CD14-positive monocyte (primary cell): ENCODE results near the gene TRIM43B. TPM values are rescaled to one million over a fixed set of nuclear protein-coding genes. Genes with fewer than 3 reads are reported as not detected.
A peak's percentile ranks its signal among the peaks of the same experiment; 100 is the strongest.

Experiments
- DNase-seq, 3 donors: peaks; one replicate each; pipeline ENCODE4 v3.0.0-alpha.2; 2011 to 2022
- H2AFZ ChIP-seq: 2 replicates; pipeline ENCODE4 v1.6.0; 2012; ENCODE audit warnings: mild to moderate bottlenecking, low read depth, low read length, inconsistent platforms; ENCODE audit not compliant: insufficient read depth, poor library complexity, severe bottlenecking
- H3K27ac ChIP-seq, 2 donors: 1 replicate in 1 of 2; 2 replicates in 1 of 2; pipeline ENCODE4 v1.5.1; 2012 to 2013; ENCODE audit warnings: low read length in 2 of 2, control low read depth in 1 of 2, inconsistent platforms in 1 of 2, low read depth in 1 of 2, mild to moderate bottlenecking in 1 of 2
- H3K27me3 ChIP-seq, 2 donors: one replicate each; pipeline versions ENCODE4 v1.6.0 to v1.6.1; 2011 to 2013; ENCODE audit warnings: low read length in 2 of 2; ENCODE audit not compliant: control insufficient read depth in 2 of 2, insufficient read depth in 2 of 2
- H3K36me3 ChIP-seq, 2 donors: replicated peaks in 1 of 2; 1 replicate in 1 of 2; 2 replicates in 1 of 2; pipeline versions ENCODE4 v1.5.1 to v1.6.1; 2012 to 2013; ENCODE audit warnings: low read length in 2 of 2, control low read depth in 1 of 2, inconsistent platforms in 1 of 2, mild to moderate bottlenecking in 1 of 2; ENCODE audit not compliant: insufficient read depth in 2 of 2, control insufficient read depth in 1 of 2
- H3K4me1 ChIP-seq, 2 donors: 1 replicate in 1 of 2; 2 replicates in 1 of 2; pipeline versions ENCODE4 v1.5.1 to v1.6.1; 2012 to 2013; ENCODE audit warnings: low read length in 2 of 2, control low read depth in 1 of 2, inconsistent platforms in 1 of 2, mild to moderate bottlenecking in 1 of 2, moderate library complexity in 1 of 2; ENCODE audit not compliant: insufficient read depth in 2 of 2, control insufficient read depth in 1 of 2
- H3K4me2 ChIP-seq: replicated peaks from 2 replicates; pipeline ENCODE3; 2012; ENCODE audit warnings: low read length, moderate library complexity, mild to moderate bottlenecking; ENCODE audit not compliant: poor library complexity, severe bottlenecking; ENCODE audit errors: extremely low read depth
- H3K4me3 ChIP-seq, 3 experiments: fragments of 200-600 bp in 1 of 3; sonication (generic) in 1 of 3; replicated peaks in 1 of 3; 1 replicate in 2 of 3; 2 replicates in 1 of 3; pipeline ENCODE4 v1.5.1; 2011 to 2013; ENCODE audit warnings: low read length in 3 of 3, mild to moderate bottlenecking in 3 of 3, control low read depth in 2 of 3, low read depth in 2 of 3, inconsistent platforms in 1 of 3, moderate library complexity in 1 of 3
- H3K79me2 ChIP-seq: 2 replicates; pipeline ENCODE4 v1.6.0; 2012; ENCODE audit warnings: mild to moderate bottlenecking, control low read depth, inconsistent platforms, low read length, moderate library complexity; ENCODE audit not compliant: insufficient read depth
- H3K9ac ChIP-seq: 2 replicates; pipeline ENCODE4 v1.6.0; 2017; ENCODE audit warnings: low read length, mild to moderate bottlenecking; ENCODE audit not compliant: insufficient read depth, poor library complexity, severe bottlenecking
- H3K9me3 ChIP-seq, 2 donors: replicated peaks in 1 of 2; 1 replicate in 1 of 2; 2 replicates in 1 of 2; pipeline versions ENCODE4 v1.5.1 to v1.6.1; 2012 to 2013; ENCODE audit warnings: low read length in 2 of 2, control low read depth in 1 of 2; ENCODE audit not compliant: control insufficient read depth in 1 of 2, insufficient read depth in 1 of 2
- H4K20me1 ChIP-seq: 2 replicates; pipeline ENCODE4 v1.6.0; 2012; ENCODE audit warnings: mild to moderate bottlenecking, low read length, control low read depth, moderate library complexity; ENCODE audit not compliant: insufficient read depth
- H3K27ac Mint-ChIP-seq, 7 donors: one replicate each; pipeline ENCODE4 v1.8.0; 2020; ENCODE audit warnings: mild to moderate bottlenecking in 7 of 7, mixed read lengths in 7 of 7, moderate library complexity in 6 of 7, inconsistent platforms in 2 of 7
- H3K27me3 Mint-ChIP-seq, 3 donors: one replicate each; pipeline ENCODE4 v1.8.0; 2021 to 2022; ENCODE audit warnings: low read depth in 3 of 3, mild to moderate bottlenecking in 3 of 3, mixed read lengths in 3 of 3, moderate library complexity in 3 of 3, inconsistent platforms in 1 of 3
- H3K36me3 Mint-ChIP-seq, 2 donors: one replicate each; pipeline ENCODE4 v1.8.0; 2020; ENCODE audit warnings: mixed read lengths in 2 of 2, inconsistent platforms in 1 of 2, mild to moderate bottlenecking in 1 of 2
- H3K4me1 Mint-ChIP-seq: one replicate; pipeline ENCODE4 v1.8.0; 2020; ENCODE audit warnings: mild to moderate bottlenecking, mixed read lengths
- H3K4me3 Mint-ChIP-seq, 2 donors: one replicate each; pipeline ENCODE4 v1.8.0; 2020; ENCODE audit warnings: mild to moderate bottlenecking in 2 of 2, mixed read lengths in 2 of 2, moderate library complexity in 1 of 2
- H3K9me3 Mint-ChIP-seq, 7 donors: one replicate each; pipeline ENCODE4 v1.8.0; 2020 to 2022; ENCODE audit warnings: mixed read lengths in 7 of 7, mild to moderate bottlenecking in 6 of 7, moderate library complexity in 6 of 7, inconsistent platforms in 2 of 7
- WGBS: methylation state at CpG from one replicate; pipeline ENCODE4 v1.1.5; 2013; ENCODE audit warnings: missing lambda C conversion rate; ENCODE audit not compliant: insufficient coverage; 5-methylcytosine and 5-hydroxymethylcytosine counted together
- intact Hi-C, 2 donors: fragments of 100-400 bp; cut with micrococcal nuclease; formaldehyde crosslinking; loops; one replicate each; pipeline versions ENCODE4 v1.15.0 to v1.15.1; 2023
- polyA plus RNA-seq, 3 donors: library from polyadenylated mRNA; depleted of rRNA in 1 of 3; unstranded in 2 of 3; stranded (reverse) in 1 of 3; fragments of 300-500 nt in 2 of 3; fragments of >200 nt in 1 of 3; fragmentation: Illumina TruSeq in 2 of 3; gene quantifications; 1 replicate in 2 of 3; 2 replicates in 1 of 3; pipeline ENCODE4 v1.2.3, GENCODE V29; 2012 to 2021
- TF ChIP-seq, protein P1 (sequence below): fragments of 200-600 bp; IDR thresholded peaks from one replicate; pipeline ENCODE4 v1.8.0; 2022; ENCODE audit warnings: antibody characterized with exemption, mild to moderate bottlenecking

Gene TRIM43B
- polyA plus RNA-seq, 3 donors, result not detected

DNA sequence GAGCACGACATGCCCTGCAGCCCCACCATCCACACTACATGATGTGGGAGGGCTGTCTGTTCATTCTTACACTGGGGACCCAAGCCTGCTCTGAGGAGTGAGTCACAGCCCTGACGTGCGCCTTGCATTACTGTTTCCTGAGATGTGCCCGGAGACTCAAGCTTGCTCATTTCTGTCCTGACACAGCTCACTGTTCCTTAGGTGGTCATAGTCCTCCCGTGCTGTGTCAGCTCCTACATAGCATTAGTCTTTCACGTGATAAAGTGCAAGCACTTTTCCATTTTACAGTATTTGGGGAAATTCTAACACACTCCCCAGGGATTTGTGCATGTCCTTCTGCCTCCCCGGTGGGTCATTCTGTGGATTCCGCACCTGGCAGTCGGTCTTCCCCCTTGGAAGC lies 46.2 kb upstream of the TRIM43B start:
- Mint-ChIP-seq H3K9me3 (peaks cover 0 to 12% (median 2%) of the 10 kb centered on the region in 7 donors), H3K4me3 (no peak overlapping the region), H3K27me3 (peaks cover 15% of the 10 kb centered on the region in 3 donors)

DNA sequence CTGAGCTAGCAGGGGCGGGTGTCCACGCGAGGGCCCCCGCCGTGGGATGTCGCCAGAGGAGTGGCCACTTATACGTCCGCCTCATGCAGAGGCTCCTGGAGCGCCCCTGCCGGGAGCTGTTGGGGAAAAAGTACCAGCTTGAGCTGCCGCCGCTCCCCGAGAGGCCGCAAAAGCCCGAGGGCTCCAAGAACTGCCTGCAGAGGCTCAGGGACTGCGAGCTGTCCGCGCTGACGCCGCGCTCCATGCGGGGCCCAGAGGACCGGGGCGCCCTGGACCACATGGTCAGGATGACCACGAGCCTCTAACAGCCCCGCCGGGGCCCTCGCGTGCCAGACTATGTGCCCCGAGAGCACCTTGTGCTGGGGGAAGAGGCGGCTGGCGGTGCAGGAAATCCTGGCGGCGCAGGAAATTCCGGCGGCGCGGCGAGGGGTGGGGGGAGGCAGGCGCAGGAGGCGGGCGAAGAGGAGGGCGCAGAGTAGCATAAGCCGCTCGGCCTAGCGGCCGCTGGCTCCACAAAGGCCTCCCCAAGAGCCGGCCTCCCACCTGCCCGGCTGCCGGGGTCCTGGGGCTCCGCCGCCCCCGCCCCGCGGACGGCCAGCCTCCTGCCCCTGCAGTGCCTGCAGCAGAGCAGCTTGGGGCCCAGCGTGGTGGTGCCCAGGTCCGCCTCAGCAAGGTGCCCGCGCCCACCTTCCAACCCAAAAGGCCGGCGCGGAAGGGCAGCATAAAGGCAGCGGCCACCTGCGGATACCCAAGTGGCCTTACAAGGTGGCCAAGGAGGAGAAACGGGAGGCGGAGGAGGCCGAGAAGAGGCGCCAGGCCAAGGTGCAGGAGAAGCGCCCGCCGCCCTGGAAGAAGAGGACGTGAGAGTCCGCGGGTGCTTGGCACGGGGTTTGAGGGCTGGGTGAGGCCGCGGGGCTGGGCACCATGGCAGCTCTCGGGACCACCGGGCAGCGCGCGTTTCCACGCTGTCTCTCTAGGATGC lies 42.1 kb upstream of the TRIM43B start:
- H3K9me3 ChIP-seq, result no peaks in the 10 kb centered on the region
- H3K27ac Mint-ChIP-seq, result no peak overlapping the region
- H3K4me1 Mint-ChIP-seq, result peaks cover 11% of the 10 kb centered on the region
- peak overlapping the region; percentile 76 for H3K4me2 ChIP-seq
- WGBS, result 4% methylated on average over 78 of the region's 84 CpGs
- peak in 1 of 3 donors; percentile 10 for DNase-seq
- peak overlapping the region; percentile 49 for H3K9ac ChIP-seq
- peaks cover 4 to 15% of the 10 kb centered on the region in 2 donors for H3K4me1 ChIP-seq
- H3K36me3 Mint-ChIP-seq, result no peaks in the 10 kb centered on the region
- peak overlapping the region; percentile 79 for H2AFZ ChIP-seq
- no peaks in the 10 kb centered on the region for H3K79me2 ChIP-seq
- H3K4me3 ChIP-seq, result peak overlapping the region; percentile 5 to 71 (median 31)
- intact Hi-C loops, result no loop called here
- peak overlapping the region; percentile 81 to 94 for H3K4me3 Mint-ChIP-seq
- peaks cover 0 to 7% of the 10 kb centered on the region in 2 donors for H3K27me3 ChIP-seq
- TF ChIP-seq, protein P1, sequence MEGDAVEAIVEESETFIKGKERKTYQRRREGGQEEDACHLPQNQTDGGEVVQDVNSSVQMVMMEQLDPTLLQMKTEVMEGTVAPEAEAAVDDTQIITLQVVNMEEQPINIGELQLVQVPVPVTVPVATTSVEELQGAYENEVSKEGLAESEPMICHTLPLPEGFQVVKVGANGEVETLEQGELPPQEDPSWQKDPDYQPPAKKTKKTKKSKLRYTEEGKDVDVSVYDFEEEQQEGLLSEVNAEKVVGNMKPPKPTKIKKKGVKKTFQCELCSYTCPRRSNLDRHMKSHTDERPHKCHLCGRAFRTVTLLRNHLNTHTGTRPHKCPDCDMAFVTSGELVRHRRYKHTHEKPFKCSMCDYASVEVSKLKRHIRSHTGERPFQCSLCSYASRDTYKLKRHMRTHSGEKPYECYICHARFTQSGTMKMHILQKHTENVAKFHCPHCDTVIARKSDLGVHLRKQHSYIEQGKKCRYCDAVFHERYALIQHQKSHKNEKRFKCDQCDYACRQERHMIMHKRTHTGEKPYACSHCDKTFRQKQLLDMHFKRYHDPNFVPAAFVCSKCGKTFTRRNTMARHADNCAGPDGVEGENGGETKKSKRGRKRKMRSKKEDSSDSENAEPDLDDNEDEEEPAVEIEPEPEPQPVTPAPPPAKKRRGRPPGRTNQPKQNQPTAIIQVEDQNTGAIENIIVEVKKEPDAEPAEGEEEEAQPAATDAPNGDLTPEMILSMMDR, result no peak
- H3K9me3 Mint-ChIP-seq, result peaks cover 0 to 13% (median 3%) of the 10 kb centered on the region in 7 donors
- H3K36me3 ChIP-seq, result no peaks in the 10 kb centered on the region
- no peaks in the 10 kb centered on the region for H4K20me1 ChIP-seq
- peaks cover 18 to 19% (median 19%) of the 10 kb centered on the region in 3 donors for H3K27me3 Mint-ChIP-seq
- H3K27ac ChIP-seq, result no peak overlapping the region

More for the DNA sequence above, 46.2 kb upstream of the TRIM43B start:
- Mint-ChIP-seq H3K4me1 (peaks cover 10% of the 10 kb centered on the region), H3K27ac (no peak overlapping the region), H3K36me3 (no peaks in the 10 kb centered on the region)
- no peak overlapping the region for H3K4me2 ChIP-seq
- intact Hi-C loops, result no loop called here
- TF ChIP-seq, protein P1, result no peak
- H3K9me3 ChIP-seq, result no peaks in the 10 kb centered on the region
- no peaks in the 10 kb centered on the region for H4K20me1 ChIP-seq
- no peak for DNase-seq
- WGBS, result 90% methylated on average over 6 of the region's 9 CpGs
- no peaks in the 10 kb centered on the region for H3K36me3 ChIP-seq
- peaks cover 4 to 15% of the 10 kb centered on the region in 2 donors for H3K4me1 ChIP-seq
- no peak overlapping the region for H3K9ac ChIP-seq
- no peak overlapping the region for H3K27ac ChIP-seq
- H3K27me3 ChIP-seq, result peaks cover 0 to 7% of the 10 kb centered on the region in 2 donors
- H2AFZ ChIP-seq, result no peak overlapping the region
- H3K79me2 ChIP-seq, result no peaks in the 10 kb centered on the region
- no peak overlapping the region for H3K4me3 ChIP-seq
